Transverse colon (tissue), 3 donors: ENCODE results near the gene WNK4.

Experiments
- EP300 ChIP-seq: sonication (generic); formaldehyde crosslinking; IDR thresholded peaks from one replicate; pipeline ENCODE4 v1.6.1; 2017; ENCODE audit warnings: antibody characterized with exemption, low read depth
- TF ChIP-seq, protein P1 (sequence below), 5 experiments: fragments of 200-600 bp in 3 of 5; fragments of 450-650 bp in 2 of 5; sonication (generic) in 3 of 5; IDR thresholded peaks; 1 replicate in 2 of 5; 2 replicates in 3 of 5; pipeline ENCODE4 v1.5.1; 2016 to 2017; ENCODE audit warnings: antibody characterized with exemption in 5 of 5, inconsistent platforms in 3 of 5, mild to moderate bottlenecking in 2 of 5, moderate library complexity in 1 of 5

DNA sequence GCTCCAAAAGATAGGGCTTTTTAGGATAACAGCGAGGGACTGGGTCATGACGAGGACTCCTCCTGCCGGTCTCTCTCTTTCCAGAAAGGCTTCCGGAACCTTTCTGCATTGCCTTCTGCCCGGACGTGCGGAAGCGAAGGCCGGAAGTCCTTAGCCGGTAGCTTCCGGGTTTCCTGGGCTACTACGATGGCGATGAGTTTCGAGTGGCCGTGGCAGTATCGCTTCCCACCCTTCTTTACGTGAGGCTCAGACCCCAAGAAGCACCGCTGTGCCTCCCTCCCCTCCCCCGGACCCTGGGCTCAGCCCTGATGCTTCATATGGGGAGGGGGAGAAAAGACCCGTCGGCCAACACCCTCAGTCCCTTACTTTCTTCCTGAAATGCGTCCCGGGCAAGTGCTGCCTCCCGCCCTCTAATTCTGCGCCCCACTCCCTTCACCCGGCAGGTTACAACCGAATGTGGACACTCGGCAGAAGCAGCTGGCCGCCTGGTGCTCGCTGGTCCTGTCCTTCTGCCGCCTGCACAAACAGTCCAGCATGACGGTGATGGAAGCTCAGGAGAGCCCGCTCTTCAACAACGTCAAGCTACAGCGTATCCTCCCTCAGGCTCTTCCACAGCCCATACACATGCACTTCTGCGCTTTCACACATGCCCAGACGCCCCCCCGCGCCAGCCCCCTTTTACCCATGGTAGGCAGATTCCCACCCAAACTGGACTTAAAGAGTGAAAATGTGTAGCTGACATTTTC, 6.9 kb upstream of the WNK4 start, which contains the start of gene VPS25:
- TF ChIP-seq, protein P1, sequence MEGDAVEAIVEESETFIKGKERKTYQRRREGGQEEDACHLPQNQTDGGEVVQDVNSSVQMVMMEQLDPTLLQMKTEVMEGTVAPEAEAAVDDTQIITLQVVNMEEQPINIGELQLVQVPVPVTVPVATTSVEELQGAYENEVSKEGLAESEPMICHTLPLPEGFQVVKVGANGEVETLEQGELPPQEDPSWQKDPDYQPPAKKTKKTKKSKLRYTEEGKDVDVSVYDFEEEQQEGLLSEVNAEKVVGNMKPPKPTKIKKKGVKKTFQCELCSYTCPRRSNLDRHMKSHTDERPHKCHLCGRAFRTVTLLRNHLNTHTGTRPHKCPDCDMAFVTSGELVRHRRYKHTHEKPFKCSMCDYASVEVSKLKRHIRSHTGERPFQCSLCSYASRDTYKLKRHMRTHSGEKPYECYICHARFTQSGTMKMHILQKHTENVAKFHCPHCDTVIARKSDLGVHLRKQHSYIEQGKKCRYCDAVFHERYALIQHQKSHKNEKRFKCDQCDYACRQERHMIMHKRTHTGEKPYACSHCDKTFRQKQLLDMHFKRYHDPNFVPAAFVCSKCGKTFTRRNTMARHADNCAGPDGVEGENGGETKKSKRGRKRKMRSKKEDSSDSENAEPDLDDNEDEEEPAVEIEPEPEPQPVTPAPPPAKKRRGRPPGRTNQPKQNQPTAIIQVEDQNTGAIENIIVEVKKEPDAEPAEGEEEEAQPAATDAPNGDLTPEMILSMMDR (IDR thresholded peaks at IDR 0.05), result peak in 1 of 5 experiments; percentile 9
- TF ChIP-seq EP300, result no peak
